Sigmoid colon (tissue), 4 donors: ENCODE data around the gene CSTF2.
"Not testable (repeated sequence)": the region's sequence is repeated elsewhere in the genome, so short reads cannot be mapped to it uniquely, and the experiment has no call there.

ENCODE experiments used
- CTCF ChIP-seq, 4 experiments: fragments of 450-650 bp in 3 of 4; fragments of 200-600 bp in 1 of 4; IDR thresholded peaks; one replicate each; pipeline ENCODE4 v1.5.1; 2016 to 2019; ENCODE audit warnings: antibody characterized with exemption in 4 of 4, mild to moderate bottlenecking in 3 of 4, moderate library complexity in 2 of 4
- EP300 ChIP-seq, 4 donors: sonication (generic); formaldehyde crosslinking; IDR thresholded peaks; one replicate each; pipeline ENCODE4 v1.6.1; 2017; ENCODE audit warnings: antibody characterized with exemption in 4 of 4
- POLR2A ChIP-seq, 2 donors: fragments of 450-650 bp; IDR thresholded peaks; one replicate each; pipeline ENCODE4 v1.6.1; 2016; ENCODE audit warnings: antibody characterized with exemption in 2 of 2, mild to moderate bottlenecking in 2 of 2, moderate library complexity in 2 of 2

GRCh38 chrX:100796371-100796770 lies 23.8 kb upstream of the CSTF2 start:
- not testable (repeated sequence) for TF ChIP-seq CTCF, EP300, POLR2A (IDR thresholded peaks at IDR 0.05)
